A673 (cell line): Measurements from ENCODE around the gene NCAPG2. TPM values are rescaled to one million over a fixed set of nuclear protein-coding genes. Genes with fewer than 3 reads are reported as not detected.

Experiments
- BruUV-seq: library from RNA; stranded (reverse); fragments of 400-500 nt; replicated peaks from 2 replicates; lab custom pipeline; 2021; lab: Mats Ljungman, UMichigan
- CTCF ChIA-PET: fragments of 300-600 bp; sonication (Branson Sonifier 250); formaldehyde crosslinking; loops from one replicate; lab custom pipeline; 2022; ENCODE audit warnings: antibody characterized with exemption; lab: Charles Lee
- POLR2A ChIA-PET: fragments of 300-600 bp; sonication (Branson Sonifier 250); formaldehyde crosslinking; loops from one replicate; lab custom pipeline; 2022; ENCODE audit warnings: antibody characterized with exemption; ENCODE audit not compliant: low non-redundant PET; lab: Charles Lee
- DNase-seq: peaks from one replicate; pipeline ENCODE4 v3.0.0-alpha.2; 2015; ENCODE audit warnings: low spot score
- H3K27ac ChIP-seq: fragments of 200-600 bp; sonication (generic); 2 replicates; pipeline ENCODE4 v1.5.1; 2016; ENCODE audit warnings: mixed run types, low read depth, mild to moderate bottlenecking, mixed read lengths, antibody characterized with exemption, low read length; ENCODE audit not compliant: poor library complexity, severe bottlenecking
- H3K27me3 ChIP-seq: fragments of 200-600 bp; sonication (generic); replicated peaks from 2 replicates; pipeline ENCODE4 v1.6.1; 2017; ENCODE audit warnings: mixed run types, low read depth, mild to moderate bottlenecking, mixed read lengths, antibody characterized with exemption, low read length; ENCODE audit not compliant: insufficient read depth, poor library complexity
- H3K36me3 ChIP-seq: fragments of 200-600 bp; sonication (generic); 2 replicates; pipeline ENCODE4 v1.6.1; 2016; ENCODE audit warnings: mixed run types, mild to moderate bottlenecking, mixed read lengths, antibody characterized with exemption, low read length; ENCODE audit not compliant: insufficient read depth, poor library complexity, severe bottlenecking
- H3K4me1 ChIP-seq: fragments of 200-600 bp; sonication (generic); 2 replicates; pipeline ENCODE4 v1.6.1; 2017; ENCODE audit warnings: mixed run types, mild to moderate bottlenecking, mixed read lengths, antibody characterized with exemption, low read length; ENCODE audit not compliant: insufficient read depth, poor library complexity, severe bottlenecking
- H3K4me3 ChIP-seq: fragments of 200-600 bp; sonication (generic); 2 replicates; pipeline ENCODE4 v1.5.1; 2016; ENCODE audit warnings: low read depth, mixed run types, mild to moderate bottlenecking, mixed read lengths, low read length; ENCODE audit not compliant: poor library complexity, severe bottlenecking
- H3K9me3 ChIP-seq: fragments of 200-600 bp; sonication (generic); 2 replicates; pipeline ENCODE4 v1.6.1; 2016; ENCODE audit warnings: mixed run types, low read depth, mild to moderate bottlenecking, mixed read lengths, antibody characterized with exemption, low read length; ENCODE audit not compliant: poor library complexity, severe bottlenecking
- EZH2 ChIP-seq: fragments of 200-600 bp; sonication (generic); IDR thresholded peaks from 2 replicates; pipeline ENCODE4 v1.6.1; 2017; ENCODE audit warnings: borderline replicate concordance, low read depth, mild to moderate bottlenecking, mixed read lengths, antibody characterized with exemption, low read length; ENCODE audit not compliant: poor library complexity, severe bottlenecking
- intact Hi-C: fragments of 100-400 bp; cut with micrococcal nuclease; formaldehyde crosslinking; loops from one replicate; pipeline ENCODE4 v1.10.0; 2022; ENCODE audit not compliant: unreplicated experiment
- total RNA-seq: library from RNA; stranded (reverse); gene quantifications from 2 replicates; pipeline ENCODE4 v1.2.3, GENCODE V29; 2021
- TF ChIP-seq, protein P1 (sequence below): fragments of 300-800, 200-600 bp; sonication (generic); conservative IDR thresholded peaks from 2 replicates; pipeline ENCODE4 v1.5.1; 2017; ENCODE audit warnings: low read depth, mild to moderate bottlenecking, antibody characterized with exemption, low read length, moderate library complexity, mixed read lengths

The NCAPG2 gene
- total RNA-seq, 1 experiment from 2014 or later, result 127 TPM

GRCh38 chr7:158657189-158657746 is 47.3 kb downstream of the NCAPG2 start:
- no peaks in the 10 kb centered on the region for H3K4me1 ChIP-seq
- no peaks in the 10 kb centered on the region for H3K27me3 ChIP-seq
- no peak for DNase-seq
- POLR2A ChIA-PET, result no interaction called here
- H3K9me3 ChIP-seq, result no peaks in the 10 kb centered on the region
- H3K36me3 ChIP-seq, result peaks cover 73% of the 10 kb centered on the region
- intact Hi-C loops, result no loop called here
- CTCF ChIA-PET, result no interaction called here
- H3K4me3 ChIP-seq, result no peak overlapping the region
- H3K27ac ChIP-seq, result no peak overlapping the region
- BruUV-seq, result no TSS peak
- TF ChIP-seq, protein P1, sequence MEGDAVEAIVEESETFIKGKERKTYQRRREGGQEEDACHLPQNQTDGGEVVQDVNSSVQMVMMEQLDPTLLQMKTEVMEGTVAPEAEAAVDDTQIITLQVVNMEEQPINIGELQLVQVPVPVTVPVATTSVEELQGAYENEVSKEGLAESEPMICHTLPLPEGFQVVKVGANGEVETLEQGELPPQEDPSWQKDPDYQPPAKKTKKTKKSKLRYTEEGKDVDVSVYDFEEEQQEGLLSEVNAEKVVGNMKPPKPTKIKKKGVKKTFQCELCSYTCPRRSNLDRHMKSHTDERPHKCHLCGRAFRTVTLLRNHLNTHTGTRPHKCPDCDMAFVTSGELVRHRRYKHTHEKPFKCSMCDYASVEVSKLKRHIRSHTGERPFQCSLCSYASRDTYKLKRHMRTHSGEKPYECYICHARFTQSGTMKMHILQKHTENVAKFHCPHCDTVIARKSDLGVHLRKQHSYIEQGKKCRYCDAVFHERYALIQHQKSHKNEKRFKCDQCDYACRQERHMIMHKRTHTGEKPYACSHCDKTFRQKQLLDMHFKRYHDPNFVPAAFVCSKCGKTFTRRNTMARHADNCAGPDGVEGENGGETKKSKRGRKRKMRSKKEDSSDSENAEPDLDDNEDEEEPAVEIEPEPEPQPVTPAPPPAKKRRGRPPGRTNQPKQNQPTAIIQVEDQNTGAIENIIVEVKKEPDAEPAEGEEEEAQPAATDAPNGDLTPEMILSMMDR, result no peak
- no peak for TF ChIP-seq EZH2

DNA sequence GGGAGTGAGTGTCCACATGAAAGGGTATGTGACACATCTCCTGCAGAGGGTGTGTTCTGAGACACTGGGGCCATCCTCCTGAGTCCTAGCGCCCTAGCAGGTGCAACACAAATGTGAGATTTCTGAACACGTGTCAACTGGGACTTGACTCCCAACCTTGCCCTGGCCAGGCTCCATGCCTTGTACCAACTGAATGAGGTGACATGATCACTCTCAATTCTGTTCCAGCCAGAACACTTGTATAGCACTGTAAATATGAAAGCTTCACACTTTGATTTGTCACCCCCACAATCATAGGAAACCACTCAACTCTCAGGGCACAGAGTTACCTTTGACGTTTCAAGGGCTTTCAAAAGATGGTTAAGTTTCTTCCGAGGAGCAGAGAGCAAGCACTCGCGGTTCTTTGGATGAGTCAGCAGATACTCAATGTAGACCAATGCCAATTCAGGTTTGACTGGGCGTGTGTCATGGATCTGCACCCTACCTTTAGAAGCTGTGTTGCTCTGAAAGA is 48.6 kb downstream of the NCAPG2 start:
- peaks cover 76% of the 10 kb centered on the region for H3K36me3 ChIP-seq
- no peak overlapping the region for H3K4me3 ChIP-seq
- H3K27ac ChIP-seq, result no peak overlapping the region
- no TSS peak for BruUV-seq
- POLR2A ChIA-PET, result no interaction called here
- no peaks in the 10 kb centered on the region for H3K9me3 ChIP-seq
- DNase-seq, result no peak
- H3K27me3 ChIP-seq, result no peaks in the 10 kb centered on the region
- intact Hi-C loops, result no loop called here
- CTCF ChIA-PET, result no interaction called here
- H3K4me1 ChIP-seq, result no peaks in the 10 kb centered on the region
- TF ChIP-seq, protein P1, result no peak
- TF ChIP-seq EZH2, result no peak

DNA sequence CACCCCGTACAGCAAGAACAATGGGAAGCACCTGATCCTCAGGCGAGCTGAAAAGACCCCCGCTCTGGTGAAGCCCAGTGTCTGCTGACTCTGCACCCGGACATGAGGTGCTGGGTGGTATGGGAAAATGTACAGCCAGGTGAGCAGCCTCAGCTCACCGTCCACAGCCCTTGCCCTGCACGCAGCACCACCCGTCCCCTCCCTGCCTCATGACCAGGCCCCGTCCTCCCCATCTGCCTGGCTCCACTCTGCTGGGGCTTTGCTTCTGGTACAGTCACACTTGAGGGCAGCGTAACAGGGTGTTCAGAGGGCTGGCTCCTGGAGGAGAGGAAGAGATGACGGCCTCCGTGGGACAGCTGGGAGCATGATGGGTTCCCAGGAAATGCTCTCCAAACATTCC is 49.1 kb downstream of the NCAPG2 start:
- Histone ChIP-seq H3K9me3 (no peaks in the 10 kb centered on the region), H3K4me1 (no peaks in the 10 kb centered on the region), H3K36me3 (peaks cover 76% of the 10 kb centered on the region), H3K4me3 (no peak overlapping the region), H3K27ac (no peak overlapping the region), H3K27me3 (no peaks in the 10 kb centered on the region)
- POLR2A ChIA-PET, result no interaction called here
- no TSS peak for BruUV-seq
- TF ChIP-seq, protein P1, result no peak
- TF ChIP-seq EZH2, result no peak
- DNase-seq, result no peak
- intact Hi-C loops, result no loop called here
- CTCF ChIA-PET, result no interaction called here
